NCI-H345 treated with DMSO at 0.1 percent for 48 hours (cell line): Measurements from ENCODE around the gene TNFRSF8.

ENCODE experiments used
- DNase-seq: peaks from one replicate; lab custom pipeline; 2025; ENCODE audit not compliant: unreplicated experiment; lab: John Stamatoyannopoulos, UW

Gene TNFRSF8

DNA sequence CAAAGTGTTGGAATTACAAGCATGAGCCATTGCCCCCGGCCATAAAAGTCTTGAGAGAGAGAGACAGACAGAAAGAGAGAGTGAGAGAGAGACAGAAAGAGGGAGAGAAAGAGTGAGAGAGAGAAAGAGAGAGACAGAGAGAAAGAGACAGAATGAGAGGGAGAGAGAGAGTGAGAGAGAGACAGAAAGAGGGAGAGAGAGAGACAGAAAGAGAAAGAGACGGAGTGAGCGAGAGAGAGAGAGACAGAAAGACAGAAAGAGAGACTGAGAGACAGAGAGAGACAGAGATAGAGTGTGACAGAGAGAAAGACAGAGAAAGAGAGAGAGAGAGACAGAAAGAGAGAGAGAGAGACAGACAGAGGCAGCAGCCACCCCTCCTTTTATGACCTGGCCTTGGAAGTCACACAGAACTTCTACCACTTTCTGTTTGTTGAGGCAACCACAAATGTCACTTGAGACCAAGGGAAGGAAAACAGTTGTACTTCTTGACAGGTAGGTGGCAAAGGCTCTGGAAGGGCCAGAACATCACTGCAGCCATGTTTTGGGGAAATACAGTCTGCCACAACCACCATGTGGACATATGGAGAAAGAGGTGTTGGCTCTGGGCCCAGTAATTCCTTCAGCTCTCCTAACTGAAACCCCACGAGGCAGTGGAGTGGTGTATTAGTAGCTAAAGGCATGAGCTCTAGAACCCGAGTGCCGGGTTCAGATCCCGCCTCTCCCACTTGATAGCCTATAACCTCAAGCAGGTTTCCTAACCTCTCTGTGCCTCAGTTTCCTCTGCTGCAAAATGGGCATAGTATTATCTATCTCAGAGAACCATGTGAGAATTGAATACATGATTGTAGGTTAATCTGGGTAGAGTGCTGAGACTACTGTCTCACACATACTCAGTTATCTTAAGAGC is 50.6 kb downstream of the TNFRSF8 start:
- DNase-seq: no peak

DNA sequence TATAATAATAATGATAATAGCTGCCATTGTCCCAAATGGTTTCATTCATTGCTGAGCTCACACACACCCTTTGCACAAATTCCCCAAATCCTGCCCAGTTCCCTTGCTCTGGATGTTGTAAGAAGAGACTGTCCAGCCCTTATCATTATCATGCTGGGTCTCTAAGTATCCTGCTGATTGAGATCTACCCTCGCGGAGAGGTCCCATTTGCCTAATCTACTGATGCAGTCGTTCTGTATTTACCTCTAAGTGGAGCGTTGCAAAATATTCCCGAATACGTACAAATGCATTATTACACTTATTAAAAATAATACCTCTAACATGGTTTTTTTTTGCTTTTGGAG is 51.2 kb downstream of the TNFRSF8 start:
- DNase-seq: no peak

DNA sequence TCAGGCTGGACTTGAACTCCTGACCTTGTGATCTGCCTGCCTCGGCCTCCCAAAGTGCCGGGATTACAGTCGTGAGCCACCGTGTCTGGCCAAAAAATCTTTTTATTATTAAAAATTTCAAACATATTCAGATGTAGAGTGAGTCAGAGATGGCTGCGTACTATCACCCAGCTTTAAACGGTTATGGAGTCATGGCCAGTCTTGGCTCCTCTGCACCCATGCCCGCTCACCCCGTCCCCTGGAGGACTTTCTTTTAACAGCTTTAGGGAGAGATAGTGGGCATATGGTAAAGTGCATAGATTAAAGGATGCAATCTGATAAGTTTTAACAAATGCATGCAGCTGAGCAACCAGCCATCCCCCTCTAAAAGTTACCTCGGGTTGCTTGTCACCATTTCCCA is 51.8 kb downstream of the TNFRSF8 start:
- DNase-seq: no peak

DNA sequence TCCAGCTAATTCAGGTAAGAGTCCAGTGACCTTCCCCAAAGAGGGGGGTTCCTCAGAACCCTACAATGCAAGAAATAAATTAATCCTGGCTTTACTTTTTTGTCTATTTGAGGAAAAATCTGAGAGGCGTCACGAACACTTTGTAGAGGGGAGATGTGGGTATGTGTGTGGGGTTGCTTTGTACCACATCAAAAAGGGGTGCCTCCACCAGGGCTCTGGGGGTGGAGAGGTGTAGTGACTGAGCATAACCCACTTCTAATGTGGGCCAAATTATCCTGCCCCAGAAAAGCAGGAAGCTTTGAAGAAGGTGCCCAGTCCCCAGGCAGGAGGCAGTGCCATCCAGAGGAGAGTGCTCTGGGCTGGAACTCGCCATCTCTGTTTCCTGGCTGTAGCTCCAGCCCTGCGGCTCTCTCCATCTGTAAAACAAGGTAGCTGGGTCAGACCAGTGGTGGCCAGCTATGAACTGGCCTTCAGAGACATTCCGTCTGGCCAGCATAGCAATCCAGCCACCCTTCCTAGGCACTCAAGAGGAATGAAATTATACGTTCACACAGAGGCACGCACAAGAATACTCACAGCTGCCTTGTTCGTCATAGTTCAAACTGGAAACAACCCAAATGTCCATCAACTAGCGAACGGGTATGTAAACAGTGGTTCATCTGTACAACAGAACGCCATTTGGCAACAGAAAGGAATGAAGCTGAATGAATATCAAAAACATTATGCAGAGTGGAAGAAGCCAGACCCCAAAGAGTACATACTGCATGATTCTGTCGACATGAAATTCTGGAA is 58.3 kb downstream of the TNFRSF8 start:
- no peak for DNase-seq

DNA sequence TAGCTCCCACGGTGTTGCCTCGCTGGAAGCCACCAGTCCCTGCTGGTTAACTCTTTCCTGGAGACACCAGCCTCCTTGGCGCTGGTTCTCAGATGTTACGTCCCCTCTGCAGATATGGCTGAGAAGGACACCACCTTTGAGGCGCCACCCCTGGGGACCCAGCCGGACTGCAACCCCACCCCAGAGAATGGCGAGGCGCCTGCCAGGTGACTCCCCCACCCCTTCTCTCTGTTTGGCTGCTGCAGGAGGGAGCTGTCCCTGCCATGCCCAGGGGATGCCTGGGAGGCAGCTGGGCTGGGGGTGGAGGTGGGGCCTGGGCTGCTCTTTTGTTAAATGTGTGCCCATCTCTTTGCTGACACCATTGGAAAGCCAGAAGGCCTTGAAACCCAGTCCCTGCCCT is 60.1 kb downstream of the TNFRSF8 start:
- no peak for DNase-seq

DNA sequence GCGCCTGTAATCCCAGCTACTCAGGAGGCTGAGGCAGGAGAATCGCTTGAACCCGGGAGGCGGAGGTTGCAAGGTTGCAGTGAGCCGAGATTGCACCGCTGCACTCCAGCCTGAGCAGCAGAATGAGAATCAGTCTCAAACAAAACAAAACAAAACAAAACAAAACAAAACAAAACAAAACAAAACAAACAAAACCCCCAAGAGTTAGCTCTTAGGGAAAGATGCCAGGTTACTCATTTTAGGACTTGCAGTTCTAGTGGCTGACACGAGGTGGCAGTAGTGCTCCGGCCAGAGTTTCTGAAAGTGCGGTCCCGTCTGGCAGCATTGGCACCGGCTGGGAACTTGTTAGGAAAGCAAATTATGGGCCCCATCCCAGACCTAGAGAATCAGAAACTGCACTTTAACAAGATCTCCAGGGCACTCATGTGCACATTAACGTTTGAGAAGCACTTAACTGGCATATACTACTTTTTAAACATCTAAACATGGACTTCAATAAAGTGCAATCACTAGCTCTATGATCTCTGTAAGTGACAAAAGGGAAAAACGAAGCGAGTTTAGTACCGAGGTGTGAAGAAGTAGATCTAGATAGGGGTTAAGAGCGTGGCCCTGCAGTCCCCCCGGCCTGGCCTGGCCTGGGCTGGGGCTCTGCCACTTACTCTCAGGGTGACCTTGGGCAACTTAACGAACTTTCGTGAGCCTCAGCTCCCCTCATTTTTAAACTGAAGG is 61.8 kb downstream of the TNFRSF8 start:
- DNase-seq: peak; percentile 51

DNA sequence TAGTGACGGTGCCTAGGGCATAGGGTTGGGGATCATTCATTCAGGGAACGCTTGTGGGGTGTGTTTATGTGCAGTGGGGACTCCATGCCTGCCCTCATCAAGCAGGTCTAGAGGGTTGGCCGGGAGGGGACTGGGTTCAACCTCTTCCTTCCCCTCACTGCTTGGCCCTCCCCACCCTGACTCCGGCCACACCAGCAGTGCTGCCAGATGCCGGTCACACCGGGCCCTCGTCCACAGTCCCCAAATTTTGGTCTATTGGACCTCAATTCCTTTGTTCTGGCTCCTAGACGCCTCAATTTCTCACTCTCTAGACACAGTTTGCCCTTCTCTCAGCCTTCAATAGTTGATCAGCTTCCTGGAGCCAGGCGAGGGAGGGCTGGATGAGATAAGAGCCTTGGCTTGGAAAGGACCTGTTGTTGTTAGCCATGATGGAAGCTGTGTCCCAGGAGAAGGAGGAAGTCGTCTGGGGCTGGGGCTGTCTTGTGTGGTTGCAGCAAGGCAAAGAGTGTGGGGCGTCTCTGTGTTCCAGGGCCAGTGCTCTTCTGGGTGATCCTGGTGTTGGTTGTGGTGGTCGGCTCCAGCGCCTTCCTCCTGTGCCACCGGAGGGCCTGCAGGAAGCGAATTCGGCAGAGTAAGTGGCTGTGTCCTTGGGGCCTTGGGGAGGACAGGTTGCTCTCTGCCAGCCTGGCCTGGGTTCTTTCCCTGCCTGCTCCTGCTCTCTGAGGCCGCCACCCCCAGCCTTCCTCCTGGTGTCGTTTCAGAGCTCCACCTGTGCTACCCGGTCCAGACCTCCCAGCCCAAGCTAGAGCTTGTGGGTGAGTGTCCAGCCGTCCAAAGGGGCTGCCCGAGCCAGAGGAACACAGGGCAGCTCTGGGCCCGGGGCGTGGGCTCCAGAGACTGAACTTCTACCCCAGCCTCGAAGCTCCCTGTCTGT is 62.6 kb downstream of the TNFRSF8 start:
- no peak for DNase-seq

DNA sequence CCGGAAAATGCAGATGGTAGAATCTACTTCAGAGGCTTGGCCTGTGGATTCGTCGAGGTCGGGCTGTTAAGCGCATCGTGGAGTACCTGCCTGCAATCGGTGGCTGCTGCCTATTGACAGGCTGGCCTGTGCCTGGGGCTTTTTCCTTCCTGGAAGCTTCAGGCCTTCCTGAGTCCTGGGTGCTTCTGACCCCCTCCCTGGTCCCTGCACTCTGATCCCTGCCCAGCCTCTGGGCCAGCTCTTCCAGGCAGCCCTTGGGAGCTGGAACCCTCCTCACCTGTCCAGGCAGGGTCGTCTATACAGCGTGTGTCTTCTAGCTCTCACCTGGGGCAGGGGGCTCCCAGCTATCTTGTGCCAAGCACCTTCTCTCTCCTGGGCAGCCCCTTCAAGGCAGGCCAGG is 63.7 kb downstream of the TNFRSF8 start:
- no peak for DNase-seq

DNA sequence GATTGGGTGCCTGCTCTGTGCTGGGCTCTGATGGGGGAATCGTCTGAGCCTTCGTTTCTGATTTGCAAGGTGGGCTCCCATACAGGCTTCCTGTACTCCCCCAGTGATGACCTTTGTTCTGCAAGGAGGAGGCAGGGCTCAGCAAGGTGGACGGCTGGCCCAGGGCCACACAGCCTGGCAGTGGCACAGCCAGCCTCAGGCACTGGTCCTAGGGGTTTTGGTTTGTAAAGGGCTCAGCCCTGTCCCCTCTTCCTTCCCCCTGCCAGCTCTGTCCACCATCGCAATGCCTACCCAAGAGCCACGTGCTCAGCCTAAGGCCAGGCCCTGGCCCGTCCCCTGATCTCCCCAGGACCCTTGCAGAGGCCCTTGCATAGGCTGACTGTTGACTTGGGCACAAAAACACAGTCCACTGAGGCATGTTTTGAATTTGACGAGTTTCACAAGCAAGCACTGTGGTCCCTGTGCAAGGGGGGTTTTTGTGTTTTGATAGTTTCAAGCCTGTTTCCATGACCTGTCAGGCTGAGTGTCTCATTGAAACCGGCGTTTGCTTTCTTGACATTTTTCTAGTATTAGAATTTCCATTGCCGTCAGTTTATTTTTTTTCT is 64.2 kb downstream of the TNFRSF8 start:
- no peak for DNase-seq

DNA sequence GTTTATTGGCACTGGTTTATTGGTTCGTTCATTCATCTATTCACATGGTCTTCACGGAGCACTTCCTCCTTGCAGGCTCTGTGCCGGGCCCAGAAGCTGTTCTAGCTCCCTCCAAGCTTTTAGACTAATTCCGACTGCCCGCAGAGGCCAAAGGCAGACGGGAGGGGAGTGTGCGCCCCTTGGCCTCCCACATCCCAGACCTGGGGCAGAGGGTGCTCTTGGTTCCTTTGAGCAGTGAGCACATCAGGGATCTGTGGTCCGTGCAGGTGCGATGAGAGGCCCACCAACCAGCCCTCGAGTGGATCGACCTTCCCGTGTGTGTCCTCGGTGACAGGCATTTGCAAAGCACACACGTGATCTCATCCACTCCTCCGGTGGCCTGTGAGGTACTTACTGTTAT is 65.0 kb downstream of the TNFRSF8 start:
- no peak for DNase-seq

DNA sequence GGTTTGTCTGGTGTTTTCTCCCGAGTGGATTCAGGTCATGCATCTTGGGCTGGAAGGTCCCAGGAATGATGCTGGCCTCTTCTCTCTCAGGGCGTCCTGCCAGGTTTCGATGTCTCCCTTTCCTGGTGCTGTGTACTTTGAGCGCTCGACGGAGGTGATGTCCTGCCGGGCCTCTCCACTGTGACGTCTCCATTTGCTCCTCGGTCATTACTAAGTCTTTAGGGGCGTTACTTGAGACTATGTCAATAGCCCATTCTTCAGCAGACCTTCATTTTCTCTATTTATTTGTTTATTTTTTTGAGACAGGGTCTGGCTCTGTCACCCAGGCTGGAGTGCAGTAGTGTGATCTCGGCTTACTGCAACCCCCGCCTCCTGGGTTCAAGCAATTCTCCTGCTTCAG is 66.5 kb downstream of the TNFRSF8 start:
- no peak for DNase-seq

DNA sequence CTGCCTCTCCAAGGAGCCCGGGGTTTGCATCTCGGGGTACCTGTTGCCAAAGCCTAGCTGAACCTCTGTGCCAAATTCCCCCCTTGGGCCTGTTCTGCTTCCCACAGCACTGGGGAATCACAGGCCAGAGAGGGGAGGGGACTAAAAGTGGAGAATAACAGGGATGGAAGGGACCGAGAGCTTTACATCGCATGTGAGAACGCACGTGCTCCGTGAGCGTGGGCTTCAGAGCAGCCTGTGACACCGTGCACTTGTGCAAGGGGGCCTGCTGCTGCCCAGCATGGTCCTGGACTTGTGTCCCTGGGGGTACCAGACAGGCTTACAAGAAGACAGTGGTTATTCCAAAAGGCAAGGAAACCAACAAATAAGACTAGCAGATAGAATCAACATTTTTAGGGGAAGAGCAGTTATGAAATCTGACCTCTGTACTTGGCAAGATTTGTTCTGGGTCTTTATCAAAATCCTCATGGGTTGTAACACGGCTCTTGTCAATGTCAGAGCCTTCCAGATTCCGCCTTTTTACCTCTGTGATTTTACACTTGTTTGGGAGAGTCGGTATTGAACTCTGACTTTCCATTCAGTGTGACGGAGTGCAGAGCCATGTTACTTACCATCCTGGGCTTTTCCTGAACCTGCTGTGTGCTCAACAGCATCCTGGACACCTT is 67.5 kb downstream of the TNFRSF8 start:
- no peak for DNase-seq

DNA sequence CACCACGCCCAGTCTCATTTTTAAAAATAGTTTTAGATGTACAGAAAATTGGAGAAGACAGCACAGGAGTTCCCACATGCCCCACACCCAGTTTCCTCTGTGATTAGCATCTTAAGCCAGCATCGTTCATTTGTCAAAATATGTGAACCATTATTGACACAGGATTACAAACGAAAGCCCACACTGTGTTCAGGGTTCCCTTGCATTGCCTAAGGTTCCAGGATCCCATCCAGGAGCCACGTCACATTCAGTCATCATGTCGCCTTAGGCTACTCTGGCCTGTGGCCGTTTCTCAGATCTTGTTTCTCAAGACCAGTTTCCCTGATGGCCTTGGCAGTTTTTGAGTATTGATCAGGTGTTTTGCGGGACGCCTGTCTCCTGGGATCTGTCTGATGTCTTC is 69.0 kb downstream of the TNFRSF8 start:
- no peak for DNase-seq

DNA sequence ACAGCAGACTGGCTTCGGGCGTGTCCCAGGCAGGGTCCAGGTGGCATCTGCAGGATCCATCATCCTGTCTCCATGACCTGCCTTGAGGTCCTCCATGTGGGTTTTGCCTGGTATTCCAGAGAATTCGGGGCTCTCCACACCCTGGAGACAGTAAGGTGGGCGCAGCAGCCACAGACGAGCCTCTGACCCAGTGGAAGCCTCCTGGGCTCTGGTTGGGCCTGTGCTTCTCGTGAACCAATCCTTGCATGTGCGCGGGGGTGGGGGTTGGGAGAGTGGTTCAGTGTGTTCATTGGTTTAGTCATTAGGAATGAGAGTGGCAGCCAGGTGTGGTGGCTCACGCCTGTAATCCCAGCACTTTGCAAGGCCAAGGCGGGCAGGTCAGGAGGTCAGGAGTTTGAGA is 71.6 kb downstream of the TNFRSF8 start:
- DNase-seq: no peak

DNA sequence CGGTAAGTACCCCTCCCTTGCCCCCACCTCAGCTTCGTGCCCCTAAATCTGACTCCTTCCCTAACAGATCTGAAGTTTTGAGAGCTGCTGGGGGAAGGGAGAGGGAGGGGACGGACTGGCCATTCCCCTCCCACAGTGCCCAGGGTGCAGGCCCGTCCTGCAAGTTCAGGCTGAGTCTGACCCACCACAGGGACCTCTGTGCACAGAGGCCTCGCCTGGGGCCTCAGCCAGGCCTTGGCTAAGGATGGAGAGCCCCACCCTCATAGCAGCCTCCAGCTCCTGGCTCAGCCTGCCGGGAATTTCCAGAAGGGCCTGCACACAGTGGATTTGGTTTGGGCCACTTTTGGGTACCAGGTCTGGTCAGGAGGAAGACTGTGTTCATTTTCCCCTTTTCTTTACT is 72.5 kb downstream of the TNFRSF8 start:
- no peak for DNase-seq

DNA sequence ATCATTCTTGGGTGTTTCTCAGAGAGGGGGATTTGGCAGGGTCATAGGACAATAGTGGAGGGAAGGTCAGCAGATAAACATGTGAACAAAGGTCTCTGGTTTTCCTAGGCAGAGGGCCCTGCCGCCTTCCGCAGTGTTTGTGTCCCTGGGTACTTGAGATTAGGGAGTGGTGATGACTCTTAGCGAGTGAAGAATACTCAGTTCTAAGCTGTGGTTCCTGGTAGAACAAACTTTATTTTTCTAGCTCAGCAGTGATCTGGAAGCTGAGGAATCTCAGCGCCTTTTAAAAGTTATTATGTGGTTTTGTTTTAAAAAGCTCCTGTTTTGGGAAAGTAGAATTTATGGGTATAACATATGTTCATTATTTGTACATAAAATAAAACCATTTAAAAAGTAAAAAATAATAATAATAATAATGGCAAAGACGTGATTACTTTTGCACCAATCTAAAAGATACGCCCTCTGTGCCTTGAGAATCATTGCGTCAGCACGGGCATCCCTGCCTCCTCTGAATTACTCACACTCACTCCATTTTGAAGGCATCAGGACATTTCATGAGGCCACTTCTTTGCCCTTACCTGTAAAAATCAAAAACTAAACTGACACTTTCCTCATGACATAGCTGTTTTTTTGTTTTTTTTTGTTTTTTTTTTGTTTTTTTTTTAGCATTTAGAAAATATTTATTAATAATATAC is 74.0 kb downstream of the TNFRSF8 start:
- no peak for DNase-seq

DNA sequence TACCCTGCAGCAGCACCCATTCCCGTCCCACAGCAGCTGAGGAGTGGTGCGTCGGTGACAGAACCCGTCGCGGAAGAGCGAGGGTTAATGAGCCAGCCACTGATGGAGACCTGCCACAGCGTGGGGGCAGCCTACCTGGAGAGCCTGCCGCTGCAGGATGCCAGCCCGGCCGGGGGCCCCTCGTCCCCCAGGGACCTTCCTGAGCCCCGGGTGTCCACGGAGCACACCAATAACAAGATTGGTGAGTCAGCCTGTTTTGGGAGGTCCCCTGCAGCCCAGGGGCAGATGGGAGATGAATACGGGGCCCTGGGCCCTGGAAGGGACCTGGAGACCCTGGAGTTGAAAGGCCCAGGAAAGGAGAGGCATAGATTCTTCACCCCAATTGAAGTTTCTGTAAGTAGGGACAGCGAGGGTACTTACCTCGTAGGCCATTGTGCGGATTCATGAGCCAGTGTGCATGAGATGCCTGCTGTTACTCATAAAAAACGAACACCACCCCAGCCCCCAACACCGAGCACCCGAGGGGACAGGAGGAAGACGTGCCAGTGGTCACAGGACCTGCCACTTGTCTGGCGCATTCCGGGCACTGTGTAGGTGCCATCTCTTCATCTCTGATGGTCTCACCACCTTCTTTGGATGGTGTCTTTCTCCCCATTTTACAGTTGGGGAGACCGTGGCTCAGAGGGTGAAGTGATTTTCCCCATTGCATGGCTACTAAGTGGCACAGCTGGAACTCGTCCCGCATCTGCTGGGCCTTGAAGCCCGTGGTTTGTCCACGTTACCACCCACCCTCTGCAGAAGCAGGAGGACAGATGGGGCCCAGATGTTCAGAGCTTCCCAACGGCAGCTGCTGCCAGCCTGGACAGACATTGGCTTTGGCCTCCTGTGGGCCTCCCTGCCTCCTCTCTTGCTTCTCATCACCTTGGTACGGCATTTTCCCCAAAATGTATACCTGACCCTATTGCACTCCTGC is 75.4 kb downstream of the TNFRSF8 start:
- no peak for DNase-seq

DNA sequence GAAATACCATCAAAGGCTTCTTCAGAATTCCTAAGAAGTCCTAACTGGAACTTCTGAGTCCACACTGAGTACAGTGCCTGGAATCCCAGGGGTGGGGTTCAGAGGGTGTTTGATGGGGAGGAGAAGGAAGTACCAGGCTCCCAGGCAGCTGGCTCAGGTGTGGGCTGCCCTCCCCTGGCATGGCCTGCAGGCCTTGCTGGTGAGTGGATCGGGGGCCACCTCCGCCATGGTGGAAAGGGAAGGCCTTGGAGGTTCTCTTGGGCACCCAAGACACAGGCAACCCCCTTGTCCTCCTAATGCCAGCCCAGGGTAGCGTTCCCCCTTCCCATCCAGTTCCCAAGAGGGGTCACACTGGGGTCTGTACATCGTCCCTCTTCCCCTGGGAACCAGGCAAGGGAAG is 76.9 kb downstream of the TNFRSF8 start:
- no peak for DNase-seq
